ENCODE results near the gene CCNT2. TPM values are rescaled to one million over a fixed set of nuclear protein-coding genes. Genes with fewer than 3 reads are reported as not detected.
A peak's percentile ranks its signal among the peaks of the same experiment; 100 is the strongest.
"Not testable (repeated sequence)": the region's sequence is repeated elsewhere in the genome, so short reads cannot be mapped to it uniquely, and the experiment has no call there.

CCNT2 gene
- total RNA-seq, 2 experiments from 2014 or later = 41.1 to 48.8 TPM

- DNase-seq = no peak
- Mint-ChIP-seq H3K9me3 (ENCODE audit: low read depth) (no peaks in the 10 kb centered on the region), H3K36me3 (peaks cover 2% of the 10 kb centered on the region), H3K4me1 (peaks cover 10% of the 10 kb centered on the region), H3K27me3 (peaks cover 18% of the 10 kb centered on the region), H3K27ac (no peak overlapping the region), H3K4me3 (no peak overlapping the region)
- no peak for ATAC-seq
- CTCF ChIA-PET = no interaction called here
Observed at GRCh38 chr2:134905168-134905567, 13.5 kb upstream of the CCNT2 start.

GRCh38 chr2:134906726-134907125, 11.9 kb upstream of the CCNT2 start:
- Mint-ChIP-seq H3K36me3 (peaks cover 2% of the 10 kb centered on the region), H3K27ac (no peak overlapping the region), H3K4me1 (peaks cover 10% of the 10 kb centered on the region), H3K9me3 (ENCODE audit: low read depth) (no peaks in the 10 kb centered on the region), H3K27me3 (peaks cover 16% of the 10 kb centered on the region), H3K4me3 (no peak overlapping the region)
- CTCF ChIA-PET = interaction anchor here (1.1 kb wide), 1 partner anchor 455 kb away, joined by 3 read pairs; no protein-coding TSS in a partner anchor
- no peak for DNase-seq
- no peak for ATAC-seq

GRCh38 chr2:134907441-134908116, 11.0 kb upstream of the CCNT2 start:
- CTCF ChIA-PET = interaction anchor here (1.1 kb wide), 1 partner anchor 456 kb away, joined by 3 read pairs; no protein-coding TSS in a partner anchor
- not testable (repeated sequence) for H3K4me1 Mint-ChIP-seq

GRCh38 chr2:134910763-134911399, 7.7 kb upstream of the CCNT2 start:
- H3K4me3 Mint-ChIP-seq = no peak overlapping the region
- no peak overlapping the region for H3K27ac Mint-ChIP-seq
- no peak for ATAC-seq
- peaks cover 6% of the 10 kb centered on the region for H3K27me3 Mint-ChIP-seq
- H3K36me3 Mint-ChIP-seq = peaks cover 6% of the 10 kb centered on the region
- H3K4me1 Mint-ChIP-seq = peaks cover 10% of the 10 kb centered on the region
- no peak for DNase-seq
- CTCF ChIA-PET = no interaction called here
- peaks cover 2% of the 10 kb centered on the region for H3K9me3 Mint-ChIP-seq (ENCODE audit: low read depth)

More at GRCh38 chr2:134907441-134908116, 11.0 kb upstream of the CCNT2 start:
- ATAC-seq; DNase-seq; H3K36me3 Mint-ChIP-seq; H3K27ac Mint-ChIP-seq; H3K4me3 Mint-ChIP-seq; H3K9me3 Mint-ChIP-seq (ENCODE audit: low read depth): not testable (repeated sequence)
- H3K27me3 Mint-ChIP-seq = peaks cover 13% of the 10 kb centered on the region

- no peak for DNase-seq
- no peak overlapping the region for H3K27ac Mint-ChIP-seq
- CTCF ChIA-PET = no interaction called here
- peaks cover 2% of the 10 kb centered on the region for H3K9me3 Mint-ChIP-seq (ENCODE audit: low read depth)
- H3K27me3 Mint-ChIP-seq = peaks cover 3% of the 10 kb centered on the region
- no peak overlapping the region for H3K4me3 Mint-ChIP-seq
- H3K4me1 Mint-ChIP-seq = peaks cover 8% of the 10 kb centered on the region
- ATAC-seq = no peak
- H3K36me3 Mint-ChIP-seq = peaks cover 6% of the 10 kb centered on the region
Observed at GRCh38 chr2:134911400-134911785, 7.2 kb upstream of the CCNT2 start.

GRCh38 chr2:134912361-134912760, 6.3 kb upstream of the CCNT2 start:
- no peak for ATAC-seq
- no peak overlapping the region for H3K27ac Mint-ChIP-seq
- peaks cover 3% of the 10 kb centered on the region for H3K27me3 Mint-ChIP-seq
- no peak for DNase-seq
- H3K36me3 Mint-ChIP-seq = peaks cover 6% of the 10 kb centered on the region
- peaks cover 2% of the 10 kb centered on the region for H3K9me3 Mint-ChIP-seq (ENCODE audit: low read depth)
- no peak overlapping the region for H3K4me3 Mint-ChIP-seq
- CTCF ChIA-PET = no interaction called here
- H3K4me1 Mint-ChIP-seq = peaks cover 6% of the 10 kb centered on the region

- no peak for ATAC-seq
- Mint-ChIP-seq H3K27me3 (peaks cover 5% of the 10 kb centered on the region), H3K9me3 (ENCODE audit: low read depth) (peaks cover 2% of the 10 kb centered on the region), H3K27ac (peak overlapping the region; percentile 98), H3K36me3 (peaks cover 19% of the 10 kb centered on the region), H3K4me1 (peaks cover 22% of the 10 kb centered on the region), H3K4me3 (peak overlapping the region; percentile 94)
- CTCF ChIA-PET = interaction anchor here (1.6 kb wide), 1 partner anchor 465 kb away, joined by 3 read pairs; no protein-coding TSS in a partner anchor
- DNase-seq = peak; percentile 52
Observed at GRCh38 chr2:134917360-134917865, 1.2 kb upstream of the CCNT2 start.

- Mint-ChIP-seq H3K4me3 (peak overlapping the region; percentile 94), H3K9me3 (ENCODE audit: low read depth) (peaks cover 2% of the 10 kb centered on the region), H3K4me1 (peaks cover 26% of the 10 kb centered on the region), H3K36me3 (peaks cover 22% of the 10 kb centered on the region), H3K27me3 (peaks cover 5% of the 10 kb centered on the region), H3K27ac (peak overlapping the region; percentile 98)
- ATAC-seq (peak; percentile 78), DNase-seq (peak; percentile 95)
- CTCF ChIA-PET = interaction anchor here (1.6 kb wide), 1 partner anchor 465 kb away, joined by 3 read pairs; no protein-coding TSS in a partner anchor
Observed at GRCh38 chr2:134917888-134918525, 615 bp upstream of the CCNT2 start.

- peaks cover 5% of the 10 kb centered on the region for H3K27me3 Mint-ChIP-seq
- H3K4me3 Mint-ChIP-seq = peak overlapping the region; percentile 94
- CTCF ChIA-PET = interaction anchor here (0.6 kb wide), 1 partner anchor 877 kb away, joined by 3 read pairs; no protein-coding TSS in a partner anchor
- peaks cover 2% of the 10 kb centered on the region for H3K9me3 Mint-ChIP-seq (ENCODE audit: low read depth)
- H3K36me3 Mint-ChIP-seq = peaks cover 29% of the 10 kb centered on the region
- DNase-seq (peak; percentile 74), ATAC-seq (no peak)
- H3K4me1 Mint-ChIP-seq = peaks cover 35% of the 10 kb centered on the region
- H3K27ac Mint-ChIP-seq = peak overlapping the region; percentile 98
Observed at GRCh38 chr2:134919341-134920210, 954 bp downstream of the CCNT2 start.

- Mint-ChIP-seq H3K27ac (no peak overlapping the region), H3K9me3 (ENCODE audit: low read depth) (no peaks in the 10 kb centered on the region), H3K36me3 (peaks cover 40% of the 10 kb centered on the region), H3K27me3 (no peaks in the 10 kb centered on the region), H3K4me3 (no peak overlapping the region), H3K4me1 (peaks cover 57% of the 10 kb centered on the region)
- ATAC-seq (no peak), DNase-seq (no peak)
- CTCF ChIA-PET = no interaction called here
Observed at GRCh38 chr2:134924912-134925311, 6.3 kb downstream of the CCNT2 start.

- H3K4me3 Mint-ChIP-seq = no peak overlapping the region
- CTCF ChIA-PET = interaction anchor here (1.7 kb wide), 1 partner anchor 24 kb away, joined by 3 read pairs; no protein-coding TSS in a partner anchor
Observed at GRCh38 chr2:134926231-134926931, 7.8 kb downstream of the CCNT2 start.

GRCh38 chr2:134927195-134927594, 8.6 kb downstream of the CCNT2 start:
- no peak for DNase-seq
- no peaks in the 10 kb centered on the region for H3K9me3 Mint-ChIP-seq (ENCODE audit: low read depth)
- peaks cover 53% of the 10 kb centered on the region for H3K4me1 Mint-ChIP-seq
- no peak overlapping the region for H3K27ac Mint-ChIP-seq
- H3K27me3 Mint-ChIP-seq = no peaks in the 10 kb centered on the region
- no peak for ATAC-seq
- peaks cover 40% of the 10 kb centered on the region for H3K36me3 Mint-ChIP-seq
- H3K4me3 Mint-ChIP-seq = no peak overlapping the region
- CTCF ChIA-PET = interaction anchor here (1.7 kb wide), 1 partner anchor 23 kb away, joined by 3 read pairs; no protein-coding TSS in a partner anchor

More at GRCh38 chr2:134926231-134926931, 7.8 kb downstream of the CCNT2 start:
- Mint-ChIP-seq H3K9me3 (ENCODE audit: low read depth) (no peaks in the 10 kb centered on the region), H3K27ac (peak overlapping the region; percentile 44), H3K27me3 (no peaks in the 10 kb centered on the region), H3K36me3 (peaks cover 39% of the 10 kb centered on the region), H3K4me1 (peaks cover 54% of the 10 kb centered on the region)
- ATAC-seq (no peak), DNase-seq (no peak)
